ENCODE measurements around the gene MOAP1.

GRCh38 chr14:93136009-93136408, 48.7 kb downstream of the MOAP1 start:
- TF ChIP-seq CTCF (conservative IDR thresholded peaks at IDR 0.05; ENCODE audit: low read depth in 2 of 2) (no peak), EZH2 (IDR thresholded peaks at IDR 0.05; ENCODE audit: low read depth, unreplicated experiment) (no peak), POLR2AphosphoS5 (IDR thresholded peaks at IDR 0.05; ENCODE audit: low read depth) (no peak), NANOG (IDR thresholded peaks at IDR 0.05; ENCODE audit: borderline replicate concordance) (no peak), ZNF114 (CRISPR knock-in tag; IDR thresholded peaks at IDR 0.05) (no peak)

Measured in GM23338 (cell line).